ENCODE results near the gene GGA3. TPM values are rescaled to one million over a fixed set of nuclear protein-coding genes. Genes with fewer than 3 reads are reported as not detected.
A peak's percentile ranks its signal among the peaks of the same experiment; 100 is the strongest.

Gene GGA3
- total and polyA plus RNA-seq, 4 donors, result 12.1 to 57.5 (median 36.6) TPM

- no peak overlapping the region for H3K27ac ChIP-seq (ENCODE audit: low read depth, low read length)
- 96% methylated on average over 4 of the region's 7 CpGs for WGBS (ENCODE audit: insufficient coverage)
These were observed 20.3 kb downstream of the GGA3 start for GRCh38 chr17:75241143-75241430.

GRCh38 chr17:75240394-75241142, 20.8 kb downstream of the GGA3 start:
- Histone ChIP-seq H3K36me3 (ENCODE audit: control insufficient read depth, insufficient read depth, low read length) (peaks cover 92% of the 10 kb centered on the region), H3K27me3 (ENCODE audit: control insufficient read depth, insufficient read depth, low read length) (no peaks in the 10 kb centered on the region), H3K27ac (ENCODE audit: low read depth, low read length) (no peak overlapping the region), H3K4me1 (ENCODE audit: control insufficient read depth, insufficient read depth, low read length) (peaks cover 8% of the 10 kb centered on the region), H3K4me3 (ENCODE audit: low read depth, low read length) (no peak overlapping the region), H3K9me3 (ENCODE audit: control insufficient read depth, insufficient read depth, low read length) (no peaks in the 10 kb centered on the region)
- 55% methylated on average over 21 of the region's 23 CpGs for WGBS (ENCODE audit: insufficient coverage)
- peak in 1 of 6 donors; percentile 16 for DNase-seq (ENCODE audit: low read depth in 4 of 6, low spot score in 6 of 6)

More at GRCh38 chr17:75241143-75241430, 20.3 kb downstream of the GGA3 start:
- Histone ChIP-seq H3K4me3 (ENCODE audit: low read depth, low read length) (no peak overlapping the region), H3K27me3 (ENCODE audit: control insufficient read depth, insufficient read depth, low read length) (no peaks in the 10 kb centered on the region), H3K36me3 (ENCODE audit: control insufficient read depth, insufficient read depth, low read length) (peaks cover 93% of the 10 kb centered on the region), H3K9me3 (ENCODE audit: control insufficient read depth, insufficient read depth, low read length) (no peaks in the 10 kb centered on the region), H3K4me1 (ENCODE audit: control insufficient read depth, insufficient read depth, low read length) (peaks cover 8% of the 10 kb centered on the region)
- no peak for DNase-seq (ENCODE audit: low read depth in 4 of 6, low spot score in 6 of 6)

GRCh38 chr17:75239778-75240393, 21.5 kb downstream of the GGA3 start:
- 83% methylated on average over 23 of the region's 23 CpGs for WGBS (ENCODE audit: insufficient coverage)
- H3K27me3 ChIP-seq (ENCODE audit: control insufficient read depth, insufficient read depth, low read length), result no peaks in the 10 kb centered on the region
- peaks cover 8% of the 10 kb centered on the region for H3K4me1 ChIP-seq (ENCODE audit: control insufficient read depth, insufficient read depth, low read length)
- H3K9me3 ChIP-seq (ENCODE audit: control insufficient read depth, insufficient read depth, low read length), result no peaks in the 10 kb centered on the region
- H3K36me3 ChIP-seq (ENCODE audit: control insufficient read depth, insufficient read depth, low read length), result peaks cover 90% of the 10 kb centered on the region
- no peak overlapping the region for H3K4me3 ChIP-seq (ENCODE audit: low read depth, low read length)
- no peak overlapping the region for H3K27ac ChIP-seq (ENCODE audit: low read depth, low read length)
- no peak for DNase-seq (ENCODE audit: low read depth in 4 of 6, low spot score in 6 of 6)

GRCh38 chr17:75239214-75239613, 22.2 kb downstream of the GGA3 start:
- no peak for DNase-seq (ENCODE audit: low read depth in 4 of 6, low spot score in 6 of 6)
- H3K4me1 ChIP-seq (ENCODE audit: control insufficient read depth, insufficient read depth, low read length), result peaks cover 8% of the 10 kb centered on the region
- H3K36me3 ChIP-seq (ENCODE audit: control insufficient read depth, insufficient read depth, low read length), result peaks cover 90% of the 10 kb centered on the region
- H3K27ac ChIP-seq (ENCODE audit: low read depth, low read length), result no peak overlapping the region
- WGBS (ENCODE audit: insufficient coverage), result 92% methylated on average over 6 of the region's 12 CpGs
- no peak overlapping the region for H3K4me3 ChIP-seq (ENCODE audit: low read depth, low read length)
- no peaks in the 10 kb centered on the region for H3K27me3 ChIP-seq (ENCODE audit: control insufficient read depth, insufficient read depth, low read length)
- H3K9me3 ChIP-seq (ENCODE audit: control insufficient read depth, insufficient read depth, low read length), result no peaks in the 10 kb centered on the region

GRCh38 chr17:75238684-75239191, 22.7 kb downstream of the GGA3 start:
- no peaks in the 10 kb centered on the region for H3K9me3 ChIP-seq (ENCODE audit: control insufficient read depth, insufficient read depth, low read length)
- H3K4me1 ChIP-seq (ENCODE audit: control insufficient read depth, insufficient read depth, low read length), result peaks cover 8% of the 10 kb centered on the region
- no peaks in the 10 kb centered on the region for H3K27me3 ChIP-seq (ENCODE audit: control insufficient read depth, insufficient read depth, low read length)
- no peak overlapping the region for H3K27ac ChIP-seq (ENCODE audit: low read depth, low read length)
- peak in 3 of 6 donors; percentile 12 to 70 (median 66) for DNase-seq (ENCODE audit: low read depth in 4 of 6, low spot score in 6 of 6)
- 73% methylated on average over 12 of the region's 13 CpGs for WGBS (ENCODE audit: insufficient coverage)
- H3K4me3 ChIP-seq (ENCODE audit: low read depth, low read length), result no peak overlapping the region
- peaks cover 86% of the 10 kb centered on the region for H3K36me3 ChIP-seq (ENCODE audit: control insufficient read depth, insufficient read depth, low read length)

- Histone ChIP-seq H3K4me3 (ENCODE audit: low read depth, low read length) (no peak overlapping the region), H3K36me3 (ENCODE audit: control insufficient read depth, insufficient read depth, low read length) (peaks cover 85% of the 10 kb centered on the region), H3K27ac (ENCODE audit: low read depth, low read length) (no peak overlapping the region), H3K9me3 (ENCODE audit: control insufficient read depth, insufficient read depth, low read length) (no peaks in the 10 kb centered on the region), H3K27me3 (ENCODE audit: control insufficient read depth, insufficient read depth, low read length) (no peaks in the 10 kb centered on the region), H3K4me1 (ENCODE audit: control insufficient read depth, insufficient read depth, low read length) (peaks cover 8% of the 10 kb centered on the region)
- 87% methylated on average over 10 of the region's 11 CpGs for WGBS (ENCODE audit: insufficient coverage)
- DNase-seq (ENCODE audit: low read depth in 4 of 6, low spot score in 6 of 6), result no peak
These were observed 23.3 kb downstream of the GGA3 start for GRCh38 chr17:75238020-75238580.

- Histone ChIP-seq H3K27me3 (ENCODE audit: control insufficient read depth, insufficient read depth, low read length) (no peaks in the 10 kb centered on the region), H3K9me3 (ENCODE audit: control insufficient read depth, insufficient read depth, low read length) (no peaks in the 10 kb centered on the region), H3K27ac (ENCODE audit: low read depth, low read length) (no peak overlapping the region), H3K36me3 (ENCODE audit: control insufficient read depth, insufficient read depth, low read length) (peaks cover 84% of the 10 kb centered on the region), H3K4me1 (ENCODE audit: control insufficient read depth, insufficient read depth, low read length) (peaks cover 8% of the 10 kb centered on the region), H3K4me3 (ENCODE audit: low read depth, low read length) (no peak overlapping the region)
- 95% methylated on average over 9 of the region's 12 CpGs for WGBS (ENCODE audit: insufficient coverage)
- no peak for DNase-seq (ENCODE audit: low read depth in 4 of 6, low spot score in 6 of 6)
These were observed 24.0 kb downstream of the GGA3 start for GRCh38 chr17:75237100-75238014.

GRCh38 chr17:75232786-75233185, 28.6 kb downstream of the GGA3 start:
- DNase-seq (ENCODE audit: low read depth in 4 of 6, low spot score in 6 of 6), result no peak
- H3K4me1 ChIP-seq (ENCODE audit: control insufficient read depth, insufficient read depth, low read length), result peaks cover 2% of the 10 kb centered on the region
- H3K27ac ChIP-seq (ENCODE audit: low read depth, low read length), result no peak overlapping the region
- H3K27me3 ChIP-seq (ENCODE audit: control insufficient read depth, insufficient read depth, low read length), result no peaks in the 10 kb centered on the region
- 96% methylated on average over 10 of the region's 13 CpGs for WGBS (ENCODE audit: insufficient coverage)
- H3K9me3 ChIP-seq (ENCODE audit: control insufficient read depth, insufficient read depth, low read length), result no peaks in the 10 kb centered on the region
- no peak overlapping the region for H3K4me3 ChIP-seq (ENCODE audit: low read depth, low read length)
- peaks cover 77% of the 10 kb centered on the region for H3K36me3 ChIP-seq (ENCODE audit: control insufficient read depth, insufficient read depth, low read length)

GRCh38 chr17:75231741-75232464, 29.5 kb downstream of the GGA3 start:
- H3K4me1 ChIP-seq (ENCODE audit: control insufficient read depth, insufficient read depth, low read length), result peaks cover 2% of the 10 kb centered on the region
- H3K27me3 ChIP-seq (ENCODE audit: control insufficient read depth, insufficient read depth, low read length), result no peaks in the 10 kb centered on the region
- H3K9me3 ChIP-seq (ENCODE audit: control insufficient read depth, insufficient read depth, low read length), result no peaks in the 10 kb centered on the region
- WGBS (ENCODE audit: insufficient coverage), result 95% methylated on average over 16 of the region's 18 CpGs
- no peak overlapping the region for H3K4me3 ChIP-seq (ENCODE audit: low read depth, low read length)
- no peak for DNase-seq (ENCODE audit: low read depth in 4 of 6, low spot score in 6 of 6)
- no peak overlapping the region for H3K27ac ChIP-seq (ENCODE audit: low read depth, low read length)
- H3K36me3 ChIP-seq (ENCODE audit: control insufficient read depth, insufficient read depth, low read length), result peaks cover 71% of the 10 kb centered on the region
